ENCODE results near the gene GZMM.

Gene GZMM
- total RNA-seq = 18.0 to 25.6 reads per million in 2 experiments

DNA sequence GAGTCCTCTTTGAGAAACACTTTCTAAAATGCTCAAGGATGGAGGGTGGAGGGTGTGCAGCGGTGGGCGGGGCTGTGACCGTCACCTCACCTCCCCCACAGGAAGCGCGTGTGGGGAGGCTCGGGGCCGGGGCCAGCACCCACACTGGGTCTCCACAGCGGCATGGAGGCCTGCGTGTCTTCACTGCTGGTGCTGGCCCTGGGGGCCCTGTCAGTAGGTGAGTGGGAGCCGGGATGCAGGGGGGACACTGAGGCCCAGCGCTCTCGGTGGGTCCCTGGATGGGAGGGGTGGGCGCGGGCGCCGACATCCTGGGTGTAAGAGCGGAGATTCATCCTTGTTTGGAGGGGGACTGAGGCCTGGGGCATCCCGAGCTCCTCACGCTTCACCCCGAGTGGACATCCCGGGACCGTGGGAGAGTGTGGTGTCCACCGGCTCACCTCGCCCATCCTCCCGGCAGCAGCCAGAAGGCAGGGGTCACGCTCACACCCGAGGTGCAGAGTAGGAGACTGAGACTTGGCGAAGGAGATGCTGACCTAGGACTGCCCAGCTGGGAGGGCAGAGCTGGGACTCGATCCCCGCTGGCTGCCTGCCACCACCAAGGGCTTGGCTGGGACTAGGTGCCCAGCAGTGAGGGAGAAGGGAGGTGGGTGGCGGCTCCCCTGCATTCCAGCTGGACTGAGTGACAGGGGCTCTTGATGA is at the start of gene GZMM:
TSS of gene GZMM (plus strand) at position 144 of the 699 bp plus-strand sequence. CDS start at position 163, 19 bp downstream.
- peak; percentile 72 for DNase-seq (ENCODE audit: low read depth)

GRCh38 chr19:494171-495080 is 49.4 kb upstream of the GZMM start:
- no peak for DNase-seq (ENCODE audit: low read depth)

- DNase-seq (ENCODE audit: low read depth) = no peak
Measured at GRCh38 chr19:495081-495401, 48.8 kb upstream of the GZMM start.

GRCh38 chr19:495402-496111 is 48.3 kb upstream of the GZMM start:
- DNase-seq (ENCODE audit: low read depth) = no peak

DNA sequence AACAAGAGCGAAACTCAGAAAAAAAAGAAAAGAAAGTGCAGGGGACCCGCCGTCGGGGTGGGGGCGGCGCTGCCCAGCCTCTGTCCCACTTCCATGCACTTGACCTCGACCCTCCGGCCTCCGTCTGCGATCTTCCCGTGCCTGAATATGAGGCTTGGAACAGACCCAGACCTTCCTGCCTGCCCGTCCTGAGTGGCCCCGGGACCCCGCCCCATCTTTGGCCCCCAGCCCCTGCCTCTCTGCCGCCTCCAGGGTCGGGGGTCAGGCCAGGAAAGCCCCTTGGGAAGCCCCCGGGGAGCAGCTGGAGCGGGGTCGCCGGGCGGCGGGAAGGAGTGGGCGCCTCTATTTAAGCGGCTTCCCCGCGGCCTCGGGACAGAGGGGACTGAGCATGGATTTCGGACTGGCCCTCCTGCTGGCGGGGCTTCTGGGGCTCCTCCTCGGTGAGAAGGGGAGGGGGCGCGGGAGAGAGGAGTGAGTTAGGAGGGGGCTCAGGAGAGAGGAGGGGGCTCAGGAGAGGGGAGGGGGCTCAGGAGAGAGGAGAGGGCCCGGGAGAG is 47.7 kb upstream of the GZMM start, which contains the start of gene MADCAM1:
TSS of gene MADCAM1 (plus strand) at position 375 of the 554 bp plus-strand sequence. CDS start at position 389, 14 bp downstream.
- no peak for DNase-seq (ENCODE audit: low read depth)

- no peak for DNase-seq (ENCODE audit: low read depth)
Measured at GRCh38 chr19:496986-497385, 46.9 kb upstream of the GZMM start.

DNA sequence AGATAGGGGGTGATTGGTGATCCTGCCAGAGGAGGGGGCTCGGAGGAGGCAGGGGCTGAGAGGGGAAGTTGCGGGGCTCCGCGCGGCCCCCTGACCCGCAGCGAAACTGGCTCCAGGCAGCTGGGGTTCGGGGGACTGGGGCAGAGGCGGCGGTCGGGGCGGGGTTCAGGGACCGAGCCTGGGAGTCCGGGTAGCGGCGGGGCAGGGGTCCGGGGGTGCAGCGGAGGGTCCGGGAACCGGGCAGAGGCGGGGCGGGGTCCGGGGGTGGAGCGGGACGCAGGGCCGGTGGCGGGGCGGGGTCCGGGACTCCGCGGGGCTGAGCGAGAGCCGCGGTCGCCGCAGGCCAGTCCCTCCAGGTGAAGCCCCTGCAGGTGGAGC is 46.4 kb upstream of the GZMM start:
- no peak for DNase-seq (ENCODE audit: low read depth)

GRCh38 chr19:497869-498510 is 45.9 kb upstream of the GZMM start:
- no peak for DNase-seq (ENCODE audit: low read depth)

DNA sequence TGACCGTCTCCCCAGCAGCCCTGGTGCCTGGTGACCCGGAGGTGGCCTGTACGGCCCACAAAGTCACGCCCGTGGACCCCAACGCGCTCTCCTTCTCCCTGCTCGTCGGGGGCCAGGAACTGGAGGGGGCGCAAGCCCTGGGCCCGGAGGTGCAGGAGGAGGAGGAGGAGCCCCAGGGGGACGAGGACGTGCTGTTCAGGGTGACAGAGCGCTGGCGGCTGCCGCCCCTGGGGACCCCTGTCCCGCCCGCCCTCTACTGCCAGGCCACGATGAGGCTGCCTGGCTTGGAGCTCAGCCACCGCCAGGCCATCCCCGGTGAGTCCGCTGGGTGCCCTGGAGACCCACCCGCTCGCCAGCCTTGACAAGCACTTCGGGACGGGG is 45.4 kb upstream of the GZMM start:
- no peak for DNase-seq (ENCODE audit: low read depth)

DNA sequence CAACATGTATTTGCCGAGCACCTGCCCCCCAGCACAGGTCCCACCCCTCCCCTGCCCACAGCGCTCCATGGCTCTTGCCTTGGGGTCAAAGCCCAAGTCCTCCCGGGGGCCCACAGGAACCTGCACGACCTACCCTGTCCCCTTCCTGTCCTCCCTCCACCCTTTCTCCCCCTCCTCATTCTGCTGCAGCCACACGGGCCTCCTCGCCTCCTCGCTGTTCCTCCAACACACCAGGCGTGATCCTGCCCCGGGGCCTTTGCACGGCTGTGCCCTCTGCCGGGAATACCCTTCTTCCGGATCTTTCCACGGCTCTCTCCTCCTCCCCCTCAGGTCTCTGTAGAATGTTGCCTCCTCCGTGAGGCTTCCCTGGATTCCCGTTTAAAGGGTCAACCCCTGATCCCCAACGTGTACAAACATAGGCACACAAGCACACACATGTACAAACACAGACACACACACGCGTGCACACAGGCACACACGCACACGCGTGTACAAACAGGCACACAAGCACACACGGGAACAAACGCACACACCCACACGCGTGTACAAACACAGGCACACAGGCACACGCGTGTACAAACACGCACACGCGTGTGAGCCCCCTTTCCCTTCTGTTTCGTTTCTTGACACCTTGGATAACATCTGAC is 44.8 kb upstream of the GZMM start:
- DNase-seq (ENCODE audit: low read depth) = no peak

DNA sequence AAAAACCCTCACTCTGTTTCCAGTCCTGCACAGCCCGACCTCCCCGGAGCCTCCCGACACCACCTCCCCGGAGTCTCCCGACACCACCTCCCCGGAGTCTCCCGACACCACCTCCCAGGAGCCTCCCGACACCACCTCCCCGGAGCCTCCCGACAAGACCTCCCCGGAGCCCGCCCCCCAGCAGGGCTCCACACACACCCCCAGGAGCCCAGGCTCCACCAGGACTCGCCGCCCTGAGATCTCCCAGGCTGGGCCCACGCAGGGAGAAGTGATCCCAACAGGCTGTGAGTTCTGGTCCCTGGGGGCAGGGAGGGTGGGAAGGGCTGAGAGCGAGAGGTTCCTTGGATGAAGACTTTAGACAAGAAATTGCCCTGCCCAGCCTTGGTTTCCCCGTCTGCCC is 42.2 kb upstream of the GZMM start:
- no peak for DNase-seq (ENCODE audit: low read depth)

DNA sequence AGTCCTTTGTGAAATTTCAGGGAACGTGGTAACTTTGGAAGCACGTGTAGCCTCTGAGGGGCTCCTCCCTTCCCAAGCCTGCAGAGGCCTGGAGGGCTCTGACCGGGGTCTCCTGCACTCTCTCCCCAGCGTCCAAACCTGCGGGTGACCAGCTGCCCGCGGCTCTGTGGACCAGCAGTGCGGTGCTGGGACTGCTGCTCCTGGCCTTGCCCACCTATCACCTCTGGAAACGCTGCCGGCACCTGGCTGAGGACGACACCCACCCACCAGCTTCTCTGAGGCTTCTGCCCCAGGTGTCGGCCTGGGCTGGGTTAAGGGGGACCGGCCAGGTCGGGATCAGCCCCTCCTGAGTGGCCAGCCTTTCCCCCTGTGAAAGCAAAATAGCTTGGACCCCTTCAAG is 39.2 kb upstream of the GZMM start:
- DNase-seq (ENCODE audit: low read depth) = no peak

- DNase-seq (ENCODE audit: low read depth) = peak; percentile 91
Measured at GRCh38 chr19:506404-507285, 37.2 kb upstream of the GZMM start.

- DNase-seq (ENCODE audit: low read depth) = peak; percentile 79
Measured at GRCh38 chr19:507286-508203, 36.3 kb upstream of the GZMM start, which contains the start of gene TPGS1. Gene TPGS1, plus strand, starts transcription at chr19:507497. Its CDS starts 10 bp downstream, at chr19:507507.

DNA sequence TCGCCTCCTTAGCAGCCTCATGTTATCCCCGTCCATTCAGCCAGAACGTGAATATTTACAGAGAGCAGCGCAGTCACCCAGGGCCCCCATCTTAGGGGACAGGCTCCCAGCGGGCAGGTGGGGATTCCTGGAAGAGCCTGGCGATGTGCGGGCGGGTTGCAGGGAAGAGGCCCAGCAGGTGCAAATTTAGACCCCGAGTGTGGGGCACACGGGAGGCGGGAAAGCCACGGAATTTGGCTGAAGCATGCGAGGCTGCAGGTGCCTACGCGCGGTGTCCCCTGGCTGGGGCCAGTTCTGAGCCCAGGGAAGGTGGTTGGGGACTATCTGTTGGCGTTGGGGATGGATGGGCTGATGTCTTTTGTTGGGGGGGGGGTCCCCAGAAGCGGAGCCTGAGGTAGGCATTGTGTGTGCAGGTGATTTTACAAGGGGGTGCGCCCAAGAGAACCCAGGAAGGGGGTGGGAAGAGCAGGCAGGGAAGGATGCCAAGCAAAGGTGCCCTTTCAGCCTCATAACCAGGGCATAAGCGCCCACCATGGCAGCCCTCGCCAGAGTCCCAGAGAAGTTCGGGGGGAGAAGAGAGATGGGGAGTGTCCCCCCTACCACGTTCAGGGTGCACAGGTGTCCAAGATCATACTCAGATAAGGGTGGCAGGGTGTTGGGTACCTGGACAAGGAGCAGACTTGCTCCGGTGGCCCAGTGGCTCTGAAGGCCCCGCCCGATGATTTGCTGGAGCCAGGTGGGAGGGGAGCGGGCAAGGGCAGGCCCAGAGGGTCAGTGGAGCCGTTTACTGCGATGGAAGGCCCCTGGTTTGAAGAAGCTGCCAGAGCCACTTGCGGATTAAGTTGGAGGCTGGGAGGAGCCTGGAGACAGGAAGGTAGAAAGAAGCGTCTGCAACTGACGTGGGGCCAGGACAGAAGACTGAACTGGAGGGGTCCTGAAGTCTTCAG is 35.4 kb upstream of the GZMM start:
- DNase-seq (ENCODE audit: low read depth) = no peak

GRCh38 chr19:510606-511100 is 33.2 kb upstream of the GZMM start:
- DNase-seq (ENCODE audit: low read depth) = peak; percentile 88

GRCh38 chr19:511101-511851 is 32.6 kb upstream of the GZMM start:
- DNase-seq (ENCODE audit: low read depth) = peak; percentile 91
